ENCODE results near the gene ONECUT2.

GRCh38 chr18:57539702-57540101 lies 104.5 kb downstream of the ONECUT2 start:
- no peak for TF ChIP-seq TAF1 (IDR thresholded peaks at IDR 0.05; ENCODE audit: low read depth, low read length)
- TF ChIP-seq POLR2A (IDR thresholded peaks at IDR 0.05; ENCODE audit: low read depth, low read length): no peak
- TF ChIP-seq POLR2AphosphoS5 (IDR thresholded peaks at IDR 0.05; ENCODE audit: low read depth, low read length): no peak
- no peak for TF ChIP-seq SPI1 (IDR thresholded peaks at IDR 0.05; ENCODE audit: low read depth, low read length)
- no peak for TF ChIP-seq PAX5 (IDR thresholded peaks at IDR 0.05; ENCODE audit: insufficient read depth, low read length, severe bottlenecking)
- no peak for TF ChIP-seq POU2F2 (IDR thresholded peaks at IDR 0.05; ENCODE audit: low read depth, low read length)
